ENCODE measurements around the gene CREM. TPM values are rescaled to one million over a fixed set of nuclear protein-coding genes. Genes with fewer than 3 reads are reported as not detected.

CREM gene
- total RNA-seq, 1 donor from 2014 or later, result 19.3 TPM

GRCh38 chr10:35237766-35238512, 111.3 kb downstream of the CREM start:
- Histone ChIP-seq H3K27me3 (ENCODE audit: low read depth) (no peaks in the 10 kb centered on the region), H3K4me1 (no peaks in the 10 kb centered on the region), H3K9me3 (no peaks in the 10 kb centered on the region), H3K27ac (no peak overlapping the region), H3K4me3 (no peak overlapping the region), H3K36me3 (no peaks in the 10 kb centered on the region)
- DNase-seq (no peak), ATAC-seq (no peak)
- no peak for TF ChIP-seq CTCF (IDR thresholded peaks at IDR 0.05)
- intact Hi-C loops (cut with DNase I), result no loop called here

GRCh38 chr10:35244549-35244948, 117.9 kb downstream of the CREM start:
- TF ChIP-seq CTCF (IDR thresholded peaks at IDR 0.05), result no peak
- Histone ChIP-seq H3K27me3 (ENCODE audit: low read depth) (no peaks in the 10 kb centered on the region), H3K27ac (no peak overlapping the region), H3K4me3 (no peak overlapping the region), H3K36me3 (no peaks in the 10 kb centered on the region), H3K9me3 (no peaks in the 10 kb centered on the region), H3K4me1 (no peaks in the 10 kb centered on the region)
- intact Hi-C loops (cut with DNase I), result no loop called here
- DNase-seq (no peak), ATAC-seq (no peak)

GRCh38 chr10:35246770-35247343, 120.2 kb downstream of the CREM start:
- no peak for TF ChIP-seq CTCF (IDR thresholded peaks at IDR 0.05)

GRCh38 chr10:35251373-35252100, 124.9 kb downstream of the CREM start:
- Histone ChIP-seq H3K27ac (no peak overlapping the region), H3K27me3 (ENCODE audit: low read depth) (no peaks in the 10 kb centered on the region), H3K4me1 (no peaks in the 10 kb centered on the region), H3K4me3 (no peak overlapping the region), H3K9me3 (no peaks in the 10 kb centered on the region), H3K36me3 (no peaks in the 10 kb centered on the region)
- TF ChIP-seq CTCF (IDR thresholded peaks at IDR 0.05), result no peak
- ATAC-seq (no peak), DNase-seq (no peak)
- intact Hi-C loops (cut with DNase I), result no loop called here

More at GRCh38 chr10:35246770-35247343, 120.2 kb downstream of the CREM start:
- no peaks in the 10 kb centered on the region for H3K36me3 ChIP-seq
- H3K9me3 ChIP-seq, result no peaks in the 10 kb centered on the region
- no peaks in the 10 kb centered on the region for H3K27me3 ChIP-seq (ENCODE audit: low read depth)
- H3K4me1 ChIP-seq, result no peaks in the 10 kb centered on the region
- H3K27ac ChIP-seq, result no peak overlapping the region
- ATAC-seq (no peak), DNase-seq (no peak)
- intact Hi-C loops (cut with DNase I), result no loop called here
- H3K4me3 ChIP-seq, result no peak overlapping the region

GRCh38 chr10:35257057-35257983, 130.7 kb downstream of the CREM start:
- Histone ChIP-seq H3K9me3 (no peaks in the 10 kb centered on the region), H3K27me3 (ENCODE audit: low read depth) (no peaks in the 10 kb centered on the region), H3K4me1 (no peaks in the 10 kb centered on the region), H3K36me3 (no peaks in the 10 kb centered on the region), H3K4me3 (no peak overlapping the region), H3K27ac (no peak overlapping the region)
- DNase-seq (no peak), ATAC-seq (no peak)
- TF ChIP-seq CTCF (IDR thresholded peaks at IDR 0.05), result no peak
- intact Hi-C loops (cut with DNase I), result no loop called here

Data from lower lobe of right lung (tissue), 2 donors.